ENCODE results near the gene C1orf115.
"Not testable (repeated sequence)": the region's sequence is repeated elsewhere in the genome, so short reads cannot be mapped to it uniquely, and the experiment has no call there.

The C1orf115 gene

DNA sequence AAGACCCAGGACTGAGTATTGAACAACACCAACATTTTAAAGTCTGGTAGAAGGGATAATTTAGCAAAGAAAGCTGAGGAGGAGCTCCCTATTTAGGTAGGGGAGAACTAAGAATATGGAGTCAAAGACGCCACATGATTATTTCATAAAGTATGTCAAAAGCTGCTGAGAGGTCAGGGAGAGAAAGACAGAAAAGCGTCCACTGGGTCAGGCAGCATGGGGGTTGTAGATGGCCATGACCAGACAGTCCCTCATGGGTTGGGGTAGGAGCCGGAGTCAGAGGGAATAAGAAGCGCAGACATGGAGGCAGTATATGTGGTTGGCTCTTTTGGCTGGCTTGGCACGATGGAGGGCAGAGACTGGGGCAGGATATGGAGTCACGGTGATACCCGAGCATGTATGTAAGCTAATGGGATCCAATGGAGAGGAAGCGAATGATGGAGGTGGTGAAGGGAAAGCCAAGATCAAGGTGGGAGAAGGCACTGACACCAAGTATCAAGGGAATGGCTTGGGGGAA is 4.8 kb downstream of the C1orf115 start:
- DNase-seq (ENCODE audit: low read depth in 2 of 2): no peak

GRCh38 chr1:220695426-220695825 is 5.3 kb downstream of the C1orf115 start:
- DNase-seq (ENCODE audit: low read depth in 2 of 2): no peak

DNA sequence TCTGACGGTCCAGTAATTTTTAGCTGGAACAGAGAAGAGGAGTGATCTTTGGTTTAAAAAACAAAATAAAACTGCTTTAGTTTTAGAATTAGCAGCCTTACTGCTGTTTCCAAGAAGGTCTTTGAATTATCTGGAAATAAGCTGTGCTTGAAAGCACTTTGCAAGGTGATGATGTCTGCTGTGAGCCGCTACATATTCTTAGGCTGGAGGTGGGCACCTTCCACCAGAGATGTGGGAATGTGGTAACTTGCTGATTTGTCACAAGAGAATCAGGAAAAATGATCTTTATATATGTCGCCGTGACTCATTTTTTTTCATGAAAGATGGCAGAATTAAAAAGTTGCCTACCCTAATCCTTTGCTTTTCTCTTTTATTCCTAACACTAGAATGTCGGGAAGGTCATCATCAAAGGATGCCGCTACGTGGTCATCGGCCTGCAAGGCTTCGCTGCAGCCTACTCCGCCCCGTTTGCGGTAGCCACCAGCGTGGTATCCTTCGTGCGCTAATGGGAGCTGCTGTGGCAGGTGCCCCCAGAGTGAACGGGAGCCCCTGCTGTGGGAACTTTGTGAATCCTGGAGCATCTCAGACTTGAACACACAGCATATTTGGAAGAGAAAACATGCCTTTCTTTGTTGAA is 6.2 kb downstream of the C1orf115 start:
- no peak for DNase-seq (ENCODE audit: low read depth in 2 of 2)

GRCh38 chr1:220696863-220697231 is 6.7 kb downstream of the C1orf115 start:
- DNase-seq (ENCODE audit: low read depth in 2 of 2): no peak

GRCh38 chr1:220697326-220697725 is 7.2 kb downstream of the C1orf115 start:
- no peak for DNase-seq (ENCODE audit: low read depth in 2 of 2)

DNA sequence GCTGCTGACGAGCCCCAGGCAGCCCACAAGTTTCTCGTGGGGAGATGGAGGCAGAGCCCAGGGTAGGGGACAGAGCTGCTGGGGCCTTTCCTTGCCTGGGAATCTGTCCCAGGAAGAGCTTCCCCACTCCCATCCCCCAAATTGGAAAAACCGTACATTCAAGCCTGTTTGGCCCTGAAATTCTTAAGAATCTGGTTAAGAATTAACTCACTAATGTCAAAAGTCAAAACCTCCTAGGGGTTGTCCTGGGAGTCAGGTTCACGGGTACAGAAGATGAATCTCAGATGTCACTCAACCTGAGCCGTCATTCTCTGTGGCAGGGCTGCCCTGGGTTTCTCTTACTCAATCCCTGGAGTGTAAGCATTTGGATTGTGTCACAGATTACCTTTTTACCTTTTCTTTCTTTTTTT is 8.4 kb downstream of the C1orf115 start:
- DNase-seq (ENCODE audit: low read depth in 2 of 2): no peak

- DNase-seq (ENCODE audit: low read depth in 2 of 2): no peak
These were observed 8.9 kb downstream of the C1orf115 start for GRCh38 chr1:220699044-220699443.

DNA sequence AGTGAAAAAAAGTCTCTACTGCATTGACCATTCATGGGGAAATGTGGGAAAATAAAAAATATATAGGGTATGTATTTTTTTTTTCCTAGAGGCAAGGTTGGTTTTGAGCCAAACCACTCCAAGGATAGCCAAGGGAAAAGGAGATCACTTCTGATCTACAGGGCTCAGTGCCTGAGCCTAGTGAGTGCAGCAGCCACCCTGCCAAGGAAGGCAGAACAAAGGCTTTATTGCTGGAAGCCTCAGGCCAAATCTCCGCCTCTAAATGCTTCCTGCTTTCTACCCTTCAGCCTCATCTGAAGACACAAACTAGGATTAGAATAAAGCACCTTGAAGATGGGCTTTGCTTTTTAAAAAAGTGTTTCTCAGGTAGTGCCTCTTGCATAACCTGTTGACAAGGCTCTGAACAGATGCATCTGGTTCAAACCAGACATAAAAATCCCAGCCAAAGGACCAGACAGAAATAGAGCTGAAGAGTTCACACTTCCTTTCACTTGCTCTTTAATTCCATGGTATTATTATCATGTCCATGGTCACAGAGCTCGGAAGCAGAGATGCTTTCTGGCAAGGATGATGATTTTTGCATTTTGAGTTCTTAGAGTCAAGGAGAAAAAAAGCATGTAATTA is 10.5 kb downstream of the C1orf115 start:
- no peak for DNase-seq (ENCODE audit: low read depth in 2 of 2)

DNA sequence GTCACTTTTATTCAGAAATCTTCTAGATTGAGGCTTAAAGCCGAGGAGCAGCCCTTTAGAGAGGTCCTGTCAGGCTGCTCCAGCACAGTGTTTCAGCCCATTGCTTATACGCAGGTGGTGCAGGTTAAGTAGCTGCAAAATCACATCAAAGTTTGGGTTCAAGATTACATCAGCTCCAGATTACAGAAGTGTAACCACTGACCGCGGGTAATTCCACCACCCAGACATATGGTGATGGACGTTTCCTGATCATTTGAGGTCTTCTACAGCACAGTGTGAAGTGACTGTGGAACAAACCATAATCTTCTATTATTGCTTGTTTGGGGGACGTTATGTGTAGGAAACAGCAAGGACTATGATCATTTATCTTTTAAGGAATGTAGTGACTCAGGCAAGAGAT is 11.8 kb downstream of the C1orf115 start:
- no peak for DNase-seq (ENCODE audit: low read depth in 2 of 2)

- DNase-seq (ENCODE audit: low read depth in 2 of 2): no peak
These were observed 12.6 kb downstream of the C1orf115 start for GRCh38 chr1:220702733-220703270.

GRCh38 chr1:220703305-220703704 is 13.1 kb downstream of the C1orf115 start:
- no peak for DNase-seq (ENCODE audit: low read depth in 2 of 2)

- DNase-seq (ENCODE audit: low read depth in 2 of 2): no peak
These were observed 15.6 kb downstream of the C1orf115 start for GRCh38 chr1:220705782-220706181.

- no peak for DNase-seq (ENCODE audit: low read depth in 2 of 2)
These were observed 16.3 kb downstream of the C1orf115 start for GRCh38 chr1:220706480-220706879.

DNA sequence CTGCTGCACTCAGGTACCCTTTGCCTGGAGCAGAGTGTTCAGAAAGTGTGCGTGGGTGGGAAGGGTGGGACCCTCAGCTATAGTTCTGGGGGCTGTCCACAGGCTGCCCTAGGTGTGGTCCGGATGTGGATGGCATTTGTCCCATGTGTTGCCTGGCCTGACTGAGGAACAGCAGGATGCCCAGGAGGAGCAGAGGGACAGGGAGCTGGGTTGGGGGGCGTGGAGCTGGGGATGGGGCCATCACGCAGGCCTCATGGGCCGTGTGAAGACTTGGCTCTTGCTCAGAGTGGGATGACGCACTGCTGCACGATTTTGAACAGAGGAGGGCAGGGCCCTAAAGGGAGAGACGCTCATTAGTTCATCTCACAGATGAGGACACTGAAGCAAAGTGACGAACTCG is 17.0 kb downstream of the C1orf115 start:
- DNase-seq (ENCODE audit: low read depth in 2 of 2): no peak

DNA sequence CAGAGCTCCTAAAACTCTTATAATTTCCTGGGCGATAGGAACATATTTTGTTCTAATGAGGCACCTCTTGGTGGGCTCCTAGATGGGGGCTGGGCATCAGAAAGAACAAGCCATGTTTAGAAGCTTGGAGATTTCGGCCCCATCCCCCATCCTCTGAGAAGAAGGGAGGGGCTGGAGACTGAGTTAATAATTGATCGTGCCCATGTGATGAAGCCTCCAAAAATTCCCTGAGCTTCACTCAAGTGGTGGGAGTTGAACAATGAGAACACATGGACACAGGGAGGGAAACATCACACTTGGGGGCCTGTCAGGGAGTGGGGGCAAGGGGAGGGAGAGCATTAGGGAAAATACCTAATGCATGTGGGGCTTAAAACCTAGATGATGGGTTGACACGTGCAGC is 18.1 kb downstream of the C1orf115 start:
- DNase-seq (ENCODE audit: low read depth in 2 of 2): no peak

GRCh38 chr1:220708936-220709801 is 19.0 kb downstream of the C1orf115 start:
- no peak for DNase-seq (ENCODE audit: low read depth in 2 of 2)

- no peak for DNase-seq (ENCODE audit: low read depth in 2 of 2)
These were observed 20.2 kb downstream of the C1orf115 start for GRCh38 chr1:220710333-220710732.

- DNase-seq (ENCODE audit: low read depth in 2 of 2): no peak
These were observed 21.1 kb downstream of the C1orf115 start for GRCh38 chr1:220711056-220711809.

DNA sequence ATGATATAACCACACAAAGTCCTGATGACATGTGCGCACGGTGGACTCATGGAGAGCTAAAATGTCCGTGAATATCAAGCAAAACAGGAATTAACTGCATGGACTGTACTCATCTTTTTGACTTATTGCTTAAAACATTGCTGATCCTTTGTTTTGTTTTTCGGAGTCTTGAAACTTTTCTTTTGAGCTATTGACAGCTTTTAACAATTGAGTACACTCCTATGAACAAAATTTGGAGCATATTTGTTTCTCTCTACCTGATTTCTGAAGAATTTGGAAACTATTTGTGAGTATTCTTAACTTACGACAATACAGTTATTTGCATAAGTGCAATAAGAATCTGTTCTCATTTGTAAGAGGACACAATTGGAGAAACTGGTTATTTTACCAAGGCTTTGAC is 25.8 kb downstream of the C1orf115 start:
- not testable (repeated sequence) for DNase-seq (ENCODE audit: low read depth in 2 of 2)

- DNase-seq (ENCODE audit: low read depth in 2 of 2): no peak
These were observed 27.9 kb downstream of the C1orf115 start for GRCh38 chr1:220717800-220718640.

DNA sequence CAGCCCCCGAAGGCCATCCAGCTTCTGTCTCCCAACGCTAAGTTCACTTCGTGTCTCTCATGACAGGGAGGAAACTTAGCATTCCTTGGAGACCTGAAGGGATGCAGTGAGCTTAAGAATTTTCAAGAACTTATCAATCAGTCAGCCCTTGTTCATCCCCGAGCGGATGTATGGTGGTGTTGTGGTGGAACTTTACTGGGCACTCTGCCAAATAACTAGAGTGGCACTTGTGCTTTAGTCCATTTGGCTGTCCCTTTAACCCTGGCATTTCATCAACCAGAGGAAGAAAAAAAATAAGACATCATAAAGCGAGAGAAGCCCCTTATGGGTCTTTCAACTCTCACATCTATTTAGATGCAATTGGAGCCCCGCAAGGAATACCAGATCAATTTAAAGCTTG is 31.1 kb downstream of the C1orf115 start:
- DNase-seq (ENCODE audit: low read depth in 2 of 2): not testable (repeated sequence)

Data from stimulated activated CD4-positive, alpha-beta T cell treated with anti-CD3 and anti-CD28 coated beads, Interleukin-12 subunit alpha, Interleukin-12 subunit beta, amount 100 ng/mL, for 24 hours (primary cell).